Superior temporal gyrus (tissue), 1 donor: ENCODE results near the gene TIAM1.

Experiments
- DNase-seq: peaks from one replicate; pipeline ENCODE4 v3.0.0-alpha.2; 2016; ENCODE audit errors: extremely low spot score

The TIAM1 gene

DNA sequence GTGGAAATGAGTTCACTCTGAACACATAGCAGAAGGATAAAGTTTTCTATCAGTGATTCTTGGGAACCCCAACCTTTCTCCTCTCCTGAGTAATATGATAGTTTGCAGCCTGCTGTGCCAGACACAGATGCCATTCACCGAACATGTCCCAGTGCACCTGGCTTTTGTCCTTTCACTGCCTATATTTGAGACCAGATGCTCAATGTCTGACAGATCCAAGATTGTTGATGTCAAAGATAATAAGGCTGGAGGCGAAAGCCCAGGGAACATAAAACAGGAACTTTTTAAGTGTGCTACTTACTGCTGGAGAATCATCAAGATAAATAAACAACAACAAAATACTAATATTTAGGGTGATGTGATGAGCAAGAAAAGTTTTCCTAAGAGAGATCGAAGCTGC is 139.3 kb downstream of the TIAM1 start:
- no peak for DNase-seq

DNA sequence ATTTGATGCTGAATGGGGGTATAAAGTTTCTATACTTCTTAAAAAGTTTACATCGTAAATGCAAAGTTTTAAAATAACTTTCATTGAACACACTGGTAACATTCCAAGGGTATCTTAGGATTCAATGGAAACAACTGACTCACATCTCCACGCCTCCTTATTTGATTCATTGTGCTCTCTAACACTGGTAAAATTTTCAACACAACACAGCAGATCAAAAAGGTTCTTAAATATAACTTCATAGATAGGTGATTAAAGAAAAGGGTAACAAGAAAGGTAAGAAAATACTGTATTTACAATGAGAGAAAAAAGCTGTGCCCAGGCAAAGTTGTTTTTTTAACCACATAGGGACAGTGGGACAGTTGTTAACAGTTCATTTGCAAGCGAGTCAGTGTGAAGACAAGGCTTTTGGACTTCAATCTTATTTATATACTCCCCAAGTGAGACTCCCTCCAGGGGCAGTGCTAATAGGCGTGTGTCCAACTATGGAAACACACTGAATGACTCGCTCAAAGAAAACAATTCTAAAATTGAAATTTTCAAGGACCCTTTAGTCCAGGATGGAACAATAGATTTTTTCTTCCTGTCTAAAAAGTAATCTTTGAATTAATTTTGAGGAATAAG is 140.5 kb downstream of the TIAM1 start:
- no peak for DNase-seq

DNA sequence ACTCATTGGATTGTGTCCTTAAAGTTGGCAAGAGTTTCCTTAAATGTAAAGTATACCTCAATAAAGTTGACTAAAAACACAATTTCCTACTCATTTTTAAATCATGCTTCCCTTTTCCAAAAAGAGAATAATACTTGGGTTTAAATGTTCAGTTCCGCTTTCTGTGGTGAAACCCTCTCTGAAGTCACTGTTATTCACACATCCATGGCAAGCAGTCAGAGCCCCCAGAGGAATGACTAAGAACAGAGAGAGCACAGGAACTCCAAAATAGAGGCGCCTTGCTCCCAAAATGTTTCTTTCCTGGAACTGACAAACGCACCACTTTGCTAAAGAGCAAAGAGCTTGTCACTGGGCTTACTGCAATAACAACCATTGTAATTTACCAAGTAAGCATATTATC is 142.5 kb downstream of the TIAM1 start:
- DNase-seq: no peak

DNA sequence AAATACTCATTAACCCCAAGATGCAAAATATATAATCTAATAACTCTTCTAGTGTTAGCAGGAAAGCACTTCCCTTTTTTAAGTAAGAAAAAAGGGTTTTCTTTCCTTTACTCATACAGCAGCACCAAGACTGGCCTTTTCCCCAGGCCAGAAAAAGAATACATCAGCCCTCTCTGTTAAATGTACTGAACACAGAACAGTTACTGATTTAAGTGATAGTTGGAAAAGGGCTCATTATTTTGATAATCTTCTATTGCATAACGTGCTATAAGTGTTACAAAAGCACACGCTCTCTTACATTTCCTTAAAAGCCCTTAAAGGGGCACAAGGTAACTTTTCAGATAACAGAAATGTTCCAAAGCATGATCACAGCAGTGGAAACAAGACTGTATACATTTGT is 142.9 kb downstream of the TIAM1 start:
- no peak for DNase-seq

DNA sequence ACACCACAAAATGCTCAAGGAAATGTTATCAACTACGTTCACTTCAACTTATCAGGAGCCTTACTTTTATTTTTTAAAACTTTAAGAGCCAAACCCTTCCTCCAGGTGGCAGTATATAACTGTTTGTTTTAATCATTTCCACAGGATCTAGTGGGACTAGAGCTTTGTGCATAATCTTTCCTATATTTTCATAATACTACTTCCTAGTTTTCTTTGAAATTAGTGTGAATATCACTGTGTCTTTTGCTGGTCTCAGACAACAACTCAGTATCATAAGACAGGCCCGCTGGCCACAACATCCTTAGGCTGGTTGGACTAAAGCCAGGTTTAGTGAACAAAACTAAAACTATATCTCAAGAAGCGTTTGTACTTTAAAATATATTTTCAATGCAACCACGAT is 145.5 kb downstream of the TIAM1 start:
- peak; percentile 94 for DNase-seq

DNA sequence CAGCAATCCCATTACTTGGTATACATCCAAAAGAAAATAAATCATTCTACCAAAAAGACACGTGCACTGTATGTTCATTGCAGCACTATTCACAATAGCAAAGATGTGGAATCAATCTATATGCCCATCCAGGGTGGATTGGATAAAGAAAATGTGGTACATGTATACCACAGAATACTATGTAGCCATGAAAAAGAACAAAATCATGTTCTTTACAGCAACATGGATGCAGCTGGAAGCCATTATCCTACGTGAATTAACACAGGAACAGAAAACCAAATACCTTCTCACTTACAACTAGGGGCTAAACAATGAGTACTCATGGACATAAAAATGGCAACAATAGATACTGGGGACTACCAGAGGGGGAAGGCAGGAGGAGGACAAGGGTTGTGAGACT is 147.3 kb downstream of the TIAM1 start:
- DNase-seq: no peak

DNA sequence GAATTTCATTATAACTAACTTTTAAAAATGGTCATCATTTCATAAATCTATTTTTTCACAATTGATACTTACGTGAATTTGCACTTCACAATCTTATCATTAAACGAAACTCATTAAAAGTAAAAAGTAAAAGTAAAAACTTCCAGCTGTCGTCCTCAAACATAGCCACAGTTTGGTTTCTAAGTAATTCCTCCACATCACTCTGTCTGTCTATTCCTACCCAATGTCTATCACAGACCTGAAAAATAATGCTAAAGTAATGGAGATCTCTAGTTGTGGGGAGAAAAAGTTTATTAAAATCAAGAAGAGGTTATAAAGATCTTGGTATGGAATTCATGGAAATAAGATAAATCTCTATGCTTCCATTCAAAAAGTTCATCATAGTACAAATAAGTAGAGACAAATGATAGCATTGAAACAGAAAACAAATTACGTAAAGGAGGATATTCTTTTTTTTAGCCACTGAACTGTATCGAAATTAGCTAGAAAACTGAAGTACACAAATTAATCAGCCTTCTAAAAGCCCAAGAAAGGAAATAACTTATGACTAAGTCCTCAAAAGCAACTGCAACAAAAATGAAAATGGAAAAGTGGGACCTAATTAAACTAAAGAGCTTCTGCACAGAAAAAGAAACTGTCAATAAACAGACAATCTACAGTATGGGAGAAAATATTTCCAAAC is 148.6 kb downstream of the TIAM1 start:
- DNase-seq: no peak

DNA sequence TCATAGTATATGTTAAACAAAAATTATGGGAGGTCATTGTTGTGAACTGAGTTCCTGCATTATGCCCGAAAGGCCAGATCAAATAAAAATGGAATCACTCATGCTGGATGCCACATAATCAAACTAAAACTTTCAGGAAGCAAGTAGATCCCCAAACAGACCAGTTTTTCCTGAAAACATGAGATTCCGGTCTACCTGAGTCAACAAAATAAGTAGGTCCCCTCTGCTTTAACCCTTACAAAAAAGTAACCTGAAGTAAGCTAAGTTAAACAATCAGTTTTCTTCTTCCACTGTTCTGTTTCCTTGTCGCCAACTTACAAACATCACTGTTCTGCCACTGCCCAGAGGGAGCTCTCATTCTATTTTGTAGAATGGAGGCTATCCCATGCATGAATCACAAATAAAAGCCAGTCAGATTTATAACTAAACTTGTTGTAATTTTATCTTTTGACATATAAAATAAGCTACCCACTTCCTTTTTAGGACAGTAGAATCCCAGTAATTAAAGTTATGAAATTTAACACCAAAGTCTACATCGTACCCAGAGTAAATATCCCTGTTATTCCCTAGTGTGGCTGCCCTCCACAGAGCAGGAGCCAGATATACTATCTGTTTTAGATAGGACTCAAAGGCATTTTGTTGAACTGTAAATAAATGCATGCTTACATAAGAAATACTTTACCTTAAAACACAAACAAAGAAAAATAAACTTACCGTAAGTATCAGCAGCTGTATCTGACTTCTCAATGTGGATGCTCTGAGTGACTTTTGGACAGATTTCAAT is 149.4 kb downstream of the TIAM1 start:
- DNase-seq: no peak

DNA sequence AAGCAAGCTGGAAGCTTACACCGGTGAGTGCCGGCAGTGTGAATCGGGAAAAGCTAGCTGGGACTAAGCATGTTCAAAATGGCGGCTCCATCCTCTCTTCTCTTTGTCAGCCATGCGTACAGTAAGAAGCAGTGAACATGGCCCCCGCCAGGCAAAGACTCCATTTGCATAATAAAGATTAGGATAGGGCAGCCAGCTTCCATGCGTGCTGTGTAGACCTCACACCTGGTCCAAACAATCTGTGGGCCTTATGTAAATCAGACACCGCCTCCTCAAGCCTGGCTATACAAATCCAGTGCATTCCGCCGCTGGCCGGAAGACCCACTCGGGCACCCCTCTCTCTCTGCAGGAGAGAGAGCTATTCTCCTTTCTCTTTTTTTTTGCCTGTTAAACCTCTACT is 150.3 kb downstream of the TIAM1 start:
- no peak for DNase-seq

DNA sequence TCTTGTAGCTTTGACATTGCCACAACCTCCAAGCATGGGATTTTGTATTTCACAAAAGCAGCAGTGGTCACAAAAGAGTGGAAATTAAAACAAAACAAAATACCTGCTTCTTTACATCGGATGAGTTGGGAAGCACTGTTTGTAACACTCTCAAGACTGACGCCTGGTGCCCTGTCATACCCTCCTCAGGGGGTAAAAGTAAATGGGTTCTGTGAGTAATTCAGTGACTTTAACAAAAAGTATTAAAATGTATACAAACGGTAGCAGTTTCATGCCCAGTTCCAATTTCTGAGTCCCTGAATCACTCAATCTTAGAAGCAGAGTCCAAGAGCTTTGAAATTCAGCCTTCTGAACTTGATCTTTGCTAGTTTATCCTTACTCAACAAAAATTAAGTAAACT is 152.5 kb downstream of the TIAM1 start:
- DNase-seq: no peak

DNA sequence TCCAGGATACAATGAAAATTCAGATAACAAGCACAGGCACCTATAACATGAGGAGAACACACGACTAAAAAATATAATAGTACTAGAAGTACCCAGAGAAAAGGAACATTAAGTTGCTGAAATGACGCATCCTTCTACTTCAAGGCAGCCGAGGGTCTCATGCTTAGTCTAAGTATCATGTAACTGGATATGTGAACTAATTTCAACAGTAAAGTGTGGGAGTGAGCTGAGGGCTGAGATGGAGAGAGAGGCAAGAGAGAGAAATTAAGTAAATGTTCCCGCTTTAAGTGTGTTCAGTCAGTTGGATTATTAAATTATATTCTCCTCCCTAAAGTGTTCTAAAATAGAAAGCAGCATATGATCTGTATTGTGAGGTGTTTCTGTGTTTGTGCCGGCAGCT is 153.5 kb downstream of the TIAM1 start:
- no peak for DNase-seq

DNA sequence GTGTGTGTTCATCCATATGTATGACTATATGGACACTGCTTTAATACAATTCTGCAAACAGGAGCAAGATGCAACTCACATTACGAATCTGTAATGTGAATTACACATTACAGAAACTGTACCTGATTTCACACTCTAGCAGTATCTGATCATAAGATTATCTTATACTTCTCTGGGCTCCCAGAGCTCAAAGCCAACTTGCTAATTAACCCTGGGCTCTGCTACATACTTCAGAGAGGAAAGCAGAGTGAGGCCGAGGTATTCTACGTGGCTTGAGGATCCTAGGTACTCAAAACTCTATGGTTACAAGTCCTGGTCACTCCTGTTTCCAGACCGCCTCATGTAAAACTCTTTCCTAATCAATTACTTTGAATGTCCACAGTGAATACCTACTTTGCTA is 156.6 kb downstream of the TIAM1 start:
- DNase-seq: no peak

DNA sequence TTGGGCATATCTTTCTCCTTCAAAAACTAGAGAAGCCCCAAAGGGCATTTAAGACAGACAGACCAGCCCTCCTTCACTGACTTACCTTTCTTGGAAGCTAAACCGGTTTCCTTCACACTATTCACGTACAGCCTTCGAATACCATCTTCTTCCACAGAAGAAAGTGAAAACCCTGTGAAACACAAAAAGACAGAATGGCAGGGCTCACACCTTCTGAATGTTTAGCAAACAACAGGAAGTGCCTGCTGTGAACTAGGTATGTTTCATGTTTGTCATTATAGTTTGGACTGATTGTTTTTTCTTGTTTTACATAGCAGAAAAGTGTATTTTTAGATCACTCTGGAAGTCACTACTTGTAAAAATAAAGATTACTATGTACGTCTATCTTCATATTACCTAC is 157.1 kb downstream of the TIAM1 start:
- no peak for DNase-seq

DNA sequence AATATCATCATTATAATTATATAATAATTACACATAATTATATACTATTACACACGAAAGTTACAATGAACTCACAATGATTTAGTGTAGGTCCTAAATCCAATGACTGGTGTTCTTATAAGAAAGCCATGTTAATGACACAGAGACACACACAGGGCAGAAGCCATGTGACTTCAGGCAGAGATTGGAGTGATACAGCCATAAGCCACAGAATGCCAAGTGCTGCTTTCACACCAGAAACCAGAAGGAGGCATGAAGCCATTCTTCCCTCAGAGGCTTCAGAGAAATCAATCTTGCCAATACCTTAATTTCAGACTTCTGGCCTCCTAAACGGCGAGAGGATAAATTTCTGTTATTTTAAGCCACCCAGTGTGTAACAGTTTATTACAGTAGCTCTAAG is 158.4 kb downstream of the TIAM1 start:
- no peak for DNase-seq

DNA sequence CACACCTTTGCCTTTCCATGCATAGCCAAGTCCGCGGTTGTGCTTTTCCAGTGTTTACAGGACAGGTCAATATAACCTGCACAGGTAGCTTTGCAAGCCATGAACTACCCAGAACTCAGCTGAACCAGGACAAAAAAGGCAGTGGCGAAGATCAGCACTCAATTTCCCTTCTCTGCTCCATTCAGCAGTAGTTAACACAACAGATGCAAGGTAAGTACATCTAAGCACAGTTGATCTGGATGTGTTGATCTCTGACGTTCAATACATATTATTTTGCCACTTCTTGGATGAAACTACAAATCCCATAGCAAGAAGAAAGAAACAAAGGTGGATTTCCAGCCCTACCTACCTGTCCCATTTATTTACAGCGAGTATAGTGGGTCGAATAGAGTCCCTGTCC is 159.2 kb downstream of the TIAM1 start:
- DNase-seq: no peak

DNA sequence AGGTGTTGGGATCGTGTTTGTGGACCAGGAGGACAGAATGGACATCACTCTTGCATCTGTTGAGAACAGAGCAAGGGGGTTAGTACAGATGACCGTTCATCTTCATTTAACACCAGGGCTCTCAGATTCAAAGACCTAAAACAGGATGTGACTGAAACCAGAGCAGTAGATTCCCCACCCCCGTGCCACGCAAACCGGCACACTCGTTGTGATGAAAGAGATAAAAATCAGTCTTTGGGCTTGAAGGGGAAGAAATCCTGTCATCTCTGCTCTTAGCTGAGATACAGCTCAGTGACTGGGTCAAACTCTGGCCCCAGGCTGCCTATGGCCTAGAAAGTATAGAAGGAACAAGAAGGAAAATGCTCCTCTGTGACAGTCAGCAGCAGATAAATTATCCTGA is 159.6 kb downstream of the TIAM1 start:
- DNase-seq: no peak

DNA sequence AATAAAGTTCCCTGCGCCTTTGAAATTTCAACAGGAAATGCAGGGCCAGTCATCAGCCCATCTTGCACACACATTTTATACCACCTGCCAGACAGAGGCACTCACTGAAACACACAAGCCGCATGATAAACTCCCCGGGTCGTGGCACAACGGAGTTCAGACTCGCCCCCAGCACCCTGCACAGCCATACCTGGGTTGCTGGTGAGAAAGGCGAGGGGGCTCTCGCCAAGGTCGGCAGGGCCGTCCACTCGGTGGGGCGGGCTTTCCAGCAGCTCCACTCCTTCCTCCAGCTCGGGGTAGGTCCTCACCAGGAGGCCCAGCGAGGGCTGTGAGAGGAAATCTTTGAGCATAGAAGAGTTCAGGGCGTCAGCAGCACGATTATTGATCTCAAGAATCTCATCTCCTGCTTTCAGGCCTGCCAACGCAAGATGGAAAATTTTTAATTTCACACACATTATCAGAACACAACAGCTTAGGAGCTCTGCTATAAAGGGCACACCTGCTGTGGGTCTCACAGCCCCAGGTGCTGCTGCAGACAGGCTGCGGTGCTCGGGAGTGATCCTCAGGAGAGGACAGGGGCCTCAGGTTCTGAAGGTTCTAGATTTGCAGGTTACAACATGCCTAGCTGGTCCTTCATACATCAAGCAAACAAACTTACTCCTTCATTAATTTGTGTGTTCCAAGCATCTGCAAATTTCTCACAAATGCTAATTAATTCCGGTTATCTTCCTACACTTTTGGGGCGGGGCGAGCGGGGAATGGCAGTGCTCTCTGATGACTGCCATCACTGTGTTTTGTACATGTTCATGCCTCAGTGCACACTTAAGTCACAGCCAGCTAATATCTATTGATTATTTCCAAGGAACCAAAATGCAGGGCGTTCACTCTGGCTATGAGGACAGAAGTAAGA is 161.6 kb downstream of the TIAM1 start:
- DNase-seq: no peak

DNA sequence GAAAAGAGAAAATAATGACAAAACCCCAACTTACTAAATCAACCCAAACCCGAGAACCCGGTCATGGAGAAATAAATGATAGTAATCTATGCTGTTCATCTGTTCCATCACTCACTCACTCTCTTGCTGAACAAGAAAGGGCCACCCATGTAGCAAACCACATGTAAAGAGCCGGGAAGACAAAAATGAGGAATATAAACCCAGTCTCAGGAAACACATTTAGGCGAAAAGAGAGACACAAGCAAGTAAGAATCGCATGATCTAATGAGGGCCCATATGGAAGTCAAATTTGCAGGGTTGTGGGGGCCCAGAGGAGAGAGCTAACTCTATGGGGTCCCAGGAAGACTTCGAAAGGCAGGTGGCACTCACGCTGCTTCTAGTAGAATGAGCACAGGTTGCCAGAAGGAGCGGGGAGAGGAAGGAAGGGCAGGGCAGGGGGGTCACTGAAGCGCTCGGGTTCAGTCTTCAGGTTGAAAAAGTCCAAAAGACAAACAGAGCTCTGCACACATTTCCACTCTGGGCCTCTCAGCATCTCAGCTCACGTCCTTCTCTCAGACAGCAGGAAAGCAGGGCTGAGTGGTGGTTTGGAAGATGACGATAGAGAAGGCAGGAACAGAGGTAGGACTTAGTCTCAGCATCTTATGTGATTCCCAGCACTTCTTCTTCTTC is 162.8 kb downstream of the TIAM1 start:
- DNase-seq: no peak

DNA sequence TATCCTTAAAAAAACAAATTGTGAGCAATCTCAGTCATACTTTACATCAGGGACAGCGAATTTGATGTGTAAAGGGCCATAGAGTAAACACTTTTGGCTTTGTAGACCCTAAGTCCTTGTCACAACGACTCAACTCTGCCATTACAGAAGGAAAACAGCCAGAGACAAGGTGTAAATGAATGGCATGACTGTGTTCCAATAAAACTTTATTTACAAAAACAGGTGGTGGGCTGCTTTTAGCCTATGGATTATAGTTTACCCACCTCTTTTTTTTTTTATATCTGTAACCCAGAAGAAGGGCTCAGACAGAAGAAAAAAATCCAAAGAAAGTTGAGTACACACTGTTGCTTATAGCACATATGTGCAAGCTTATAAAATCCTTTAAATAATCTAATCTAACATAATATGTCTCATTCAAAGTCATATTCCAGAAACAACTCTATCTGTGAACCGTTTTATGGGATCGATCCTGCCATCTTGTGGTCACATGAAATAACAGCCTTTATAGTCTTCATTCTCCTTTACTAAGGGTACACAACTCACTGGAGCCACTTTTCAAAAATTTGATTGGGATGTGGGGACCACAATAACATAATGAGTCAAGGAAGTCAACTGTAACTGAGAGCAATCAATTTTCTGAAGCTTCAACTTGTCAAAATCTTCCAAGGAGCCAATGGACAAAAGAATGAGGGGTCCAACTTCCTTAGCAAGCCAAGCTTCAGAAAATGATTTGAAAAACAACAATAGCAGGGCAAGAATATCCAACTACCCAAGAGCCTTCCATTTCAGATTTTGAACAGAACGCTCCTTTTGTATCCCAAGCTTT is 163.6 kb downstream of the TIAM1 start:
- peak; percentile 93 for DNase-seq

DNA sequence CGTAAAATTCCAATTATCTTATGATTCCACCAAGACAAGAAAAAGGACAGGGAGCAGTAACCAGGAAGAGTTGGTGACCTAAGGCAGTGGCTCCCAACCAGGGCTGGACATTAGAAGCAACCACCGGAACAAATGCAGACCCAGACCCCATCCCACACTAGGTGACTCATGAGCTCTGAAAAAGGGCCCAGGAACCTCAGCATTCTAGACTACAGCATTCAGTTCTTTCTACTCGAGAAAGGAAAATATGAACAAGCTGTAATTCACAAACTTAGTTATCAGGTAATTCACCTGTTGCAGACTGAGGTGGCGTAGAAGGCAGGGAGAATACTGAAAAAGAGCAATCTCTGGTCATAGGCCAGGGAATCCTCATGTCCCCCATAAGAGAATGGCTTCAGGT is 167.3 kb downstream of the TIAM1 start:
- no peak for DNase-seq
